GM18517 (cell line): ENCODE results near the gene LMNA.
"Not testable (repeated sequence)": the region's sequence is repeated elsewhere in the genome, so short reads cannot be mapped to it uniquely, and the experiment has no call there.

ENCODE experiments used
- ATAC-seq: cut with Tn5 transposase; IDR thresholded peaks from one replicate; pipeline ENCODE4 v1.9.1; 2021; ENCODE audit warnings: mild to moderate bottlenecking, moderate library complexity; ENCODE audit not compliant: unreplicated experiment

LMNA gene

DNA sequence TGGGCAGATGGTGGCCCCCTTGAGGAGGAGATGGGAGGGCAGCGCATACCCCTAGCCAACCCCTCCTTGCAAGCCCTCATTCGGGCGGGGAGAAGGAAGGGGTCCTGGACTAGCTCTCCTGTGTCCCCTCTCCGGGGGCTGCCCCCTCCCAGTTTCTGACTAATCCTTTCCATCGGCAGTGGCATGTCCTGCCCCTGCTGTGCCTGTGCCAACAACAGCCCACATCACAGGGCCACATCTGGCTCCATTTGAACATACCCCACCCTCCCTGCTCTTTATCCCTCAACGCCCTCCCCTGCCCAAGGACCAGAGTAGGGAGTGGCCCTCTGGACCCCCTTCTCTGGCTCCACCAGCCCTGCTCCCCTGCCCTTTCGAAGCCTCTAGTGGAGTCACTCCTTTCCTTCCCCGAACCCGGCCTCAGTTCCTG lies 11.0 kb upstream of the LMNA start:
- ATAC-seq, result no peak

GRCh38 chr1:156104065-156104810 lies 10.3 kb upstream of the LMNA start:
- no peak for ATAC-seq

DNA sequence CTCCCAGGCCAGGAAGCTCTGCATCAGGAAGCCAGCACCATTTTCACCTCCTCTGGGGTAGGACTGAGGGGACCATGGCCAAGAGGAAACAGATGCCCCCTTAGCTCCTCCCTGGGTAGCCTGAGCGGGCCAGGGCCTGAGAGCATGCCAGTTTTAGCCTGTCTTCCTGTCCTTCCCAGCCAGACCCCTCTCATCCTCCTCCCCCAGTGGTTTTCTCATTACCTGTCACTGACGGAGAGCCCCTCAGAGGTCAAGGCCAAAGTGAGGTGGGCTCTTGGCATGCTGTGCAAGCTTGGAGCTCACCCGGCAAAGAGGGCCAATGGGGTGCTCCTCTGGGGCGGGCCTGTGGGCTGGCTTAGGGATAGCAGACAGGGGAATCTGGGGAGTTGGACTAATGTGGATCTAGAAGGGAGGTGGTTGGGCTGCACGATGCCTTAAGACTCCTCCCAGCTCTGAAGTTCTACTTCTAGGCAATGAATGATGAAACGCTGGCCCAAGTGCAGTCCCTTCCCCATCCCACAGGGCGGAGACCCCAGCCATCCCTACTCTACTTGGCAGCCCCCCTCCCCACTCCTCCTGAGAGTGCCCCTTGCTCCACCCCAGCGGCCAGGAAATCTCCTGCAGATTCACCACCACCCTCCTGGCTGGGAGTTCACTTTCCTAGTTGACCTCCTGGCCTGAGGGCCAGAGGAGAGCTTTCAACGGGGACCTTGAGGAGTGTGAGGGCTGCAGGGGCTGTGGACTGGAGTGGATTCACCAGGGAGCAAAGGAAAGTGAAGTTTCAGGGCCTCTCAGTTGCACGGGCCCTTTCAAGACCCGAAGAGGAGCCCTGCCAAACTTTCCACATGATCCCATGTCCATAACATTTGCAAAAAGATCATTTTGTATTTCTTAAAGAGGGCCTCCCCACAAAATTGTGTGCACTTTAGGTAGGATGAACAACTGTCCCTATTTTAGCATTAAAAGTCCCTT lies 9.4 kb upstream of the LMNA start:
- no peak for ATAC-seq

DNA sequence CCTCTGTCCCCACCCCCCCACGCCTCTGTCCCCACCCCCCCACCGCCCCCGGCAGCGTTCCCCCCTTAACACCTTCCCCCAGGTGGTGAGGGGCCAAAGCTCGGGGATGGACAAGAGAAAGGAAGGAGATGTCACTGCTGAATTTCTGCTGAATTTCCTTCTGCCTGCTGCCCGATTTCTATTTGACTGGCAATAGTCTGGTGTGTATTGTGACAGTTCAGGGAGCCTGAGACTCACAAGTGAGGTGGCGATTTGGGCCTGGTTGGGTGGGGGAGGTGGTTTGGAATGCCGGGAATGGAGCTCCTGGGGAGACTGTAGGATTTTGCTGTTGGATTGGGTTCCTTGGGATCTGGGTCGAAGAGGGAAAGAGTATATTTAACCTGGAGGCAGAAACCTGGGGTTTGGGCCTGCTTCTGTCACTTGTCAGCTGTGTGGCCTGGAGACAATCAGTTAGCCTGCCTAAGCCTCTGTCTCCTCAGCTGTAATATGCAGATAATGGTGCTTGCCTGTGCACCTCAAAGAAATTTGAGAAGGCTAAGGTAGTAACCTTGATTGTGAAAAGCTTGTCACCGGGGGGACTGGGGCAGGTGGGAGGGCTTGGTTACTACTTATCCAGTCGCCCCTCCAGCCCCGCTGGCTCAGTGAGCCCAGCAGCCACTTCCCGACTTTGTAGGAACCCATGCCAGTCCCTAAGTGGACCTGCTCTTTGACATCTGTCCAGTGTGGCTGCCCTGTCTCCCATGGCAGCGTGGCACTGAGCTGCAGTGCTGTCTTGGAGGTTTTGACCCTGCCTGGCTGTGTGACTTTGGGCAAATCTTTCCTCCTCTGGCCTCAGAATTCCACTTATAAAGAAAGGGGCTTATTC lies 7.7 kb upstream of the LMNA start:
- ATAC-seq, result peak; percentile 8

GRCh38 chr1:156108057-156108456 lies 6.5 kb upstream of the LMNA start:
- ATAC-seq, result no peak

GRCh38 chr1:156108664-156109241 lies 5.8 kb upstream of the LMNA start:
- no peak for ATAC-seq

- ATAC-seq, result no peak
These were observed 4.3 kb upstream of the LMNA start for GRCh38 chr1:156110252-156110651.

DNA sequence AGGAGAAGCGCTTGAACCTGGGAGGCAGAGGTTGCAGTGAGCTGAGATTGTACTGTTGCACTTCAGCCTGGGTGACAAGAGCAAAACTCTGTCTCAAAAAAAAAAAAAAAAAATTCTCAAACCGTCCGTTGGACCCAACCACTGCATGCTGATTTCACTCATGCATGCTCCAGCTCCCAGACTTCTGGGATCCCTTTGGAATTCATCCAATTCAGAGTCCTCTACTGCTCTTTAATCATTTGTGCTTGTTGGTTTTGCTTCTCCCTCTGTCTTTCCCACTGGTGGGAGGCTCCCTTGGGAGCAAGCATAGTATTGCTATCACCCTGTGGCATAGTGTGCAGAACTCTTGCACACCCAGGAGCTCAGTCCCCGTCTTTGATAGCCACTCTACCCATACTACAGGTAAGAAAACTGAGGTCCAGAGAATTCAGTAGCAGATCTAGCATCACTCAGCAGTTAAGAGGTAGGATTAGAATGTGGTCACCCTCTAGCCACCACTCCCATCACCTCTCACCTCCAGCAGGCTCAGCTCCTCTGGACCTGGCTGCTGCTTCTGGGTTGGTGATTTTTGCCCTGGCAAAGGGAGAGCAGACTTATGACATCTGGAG lies 3.1 kb upstream of the LMNA start:
- no peak for ATAC-seq

- ATAC-seq, result no peak
These were observed 2.0 kb upstream of the LMNA start for GRCh38 chr1:156112276-156113137.

DNA sequence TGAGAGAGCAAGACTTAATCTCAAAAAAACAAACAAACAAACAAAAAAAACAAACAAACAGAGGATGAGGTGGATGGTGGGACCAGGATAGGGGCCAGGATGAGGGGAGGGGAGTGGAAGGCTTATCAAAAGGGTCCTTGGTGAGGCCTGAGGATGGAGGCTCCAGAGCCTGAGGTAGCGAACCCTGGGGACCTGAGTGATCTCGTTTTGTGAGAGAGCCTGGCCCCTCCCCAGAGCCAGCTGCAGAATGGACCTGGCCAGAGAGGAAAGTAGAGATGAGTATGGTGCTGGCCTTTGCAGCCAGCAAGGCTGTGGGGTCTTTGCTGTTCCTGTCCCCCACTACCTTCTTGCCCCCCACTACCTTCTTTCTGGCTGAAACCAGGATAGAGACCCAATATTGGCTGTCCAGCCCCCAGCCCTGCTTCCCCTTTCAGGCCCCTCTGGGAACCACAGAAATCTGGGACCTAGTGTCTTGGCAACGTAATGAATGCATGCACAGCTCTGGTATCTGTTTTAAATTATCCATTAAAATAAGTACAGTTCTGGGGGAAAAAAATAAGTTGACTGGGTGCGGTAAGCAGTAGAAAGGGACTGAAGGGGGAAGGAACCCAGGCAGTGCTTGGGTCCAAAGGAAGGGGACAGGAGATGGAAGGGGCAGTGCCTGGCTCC lies 1.1 kb upstream of the LMNA start:
- ATAC-seq, result no peak

- no peak for ATAC-seq
These were observed 505 bp downstream of the LMNA start for GRCh38 chr1:156114919-156115513.

- ATAC-seq, result no peak
These were observed 1.2 kb downstream of the LMNA start for GRCh38 chr1:156115514-156116374.

- ATAC-seq, result not testable (repeated sequence)
These were observed 2.2 kb downstream of the LMNA start for GRCh38 chr1:156116731-156117130.

GRCh38 chr1:156117414-156118176 lies 3.1 kb downstream of the LMNA start:
- no peak for ATAC-seq

GRCh38 chr1:156118177-156118868 lies 3.8 kb downstream of the LMNA start:
- no peak for ATAC-seq
